ENCODE results near the gene NUP98. TPM values are rescaled to one million over a fixed set of nuclear protein-coding genes. Genes with fewer than 3 reads are reported as not detected.
A peak's percentile ranks its signal among the peaks of the same experiment; 100 is the strongest.

NUP98 gene
- total RNA-seq, 2 experiments from 2014 or later, result 161 to 186 TPM

DNA sequence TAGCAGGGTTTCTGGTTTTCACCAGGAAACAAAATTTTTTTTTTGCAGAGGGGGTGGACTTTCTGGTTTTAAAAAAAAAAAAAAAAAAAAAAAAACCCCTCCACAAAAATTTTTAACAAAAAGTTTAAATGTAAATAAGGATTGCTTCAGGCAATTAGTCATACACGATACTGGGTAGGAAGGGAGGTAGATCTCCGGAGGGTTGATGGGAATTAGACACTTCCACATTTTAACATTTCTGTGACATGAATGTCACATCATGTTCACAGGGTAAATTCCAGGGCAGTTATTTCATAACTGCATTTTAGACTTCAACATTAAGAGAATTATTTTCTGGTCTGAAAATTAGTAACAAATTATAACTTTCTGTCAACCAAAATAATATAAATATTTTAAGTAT is 15.9 kb downstream of the NUP98 start:
- Mint-ChIP-seq H3K36me3 (ENCODE audit: low read depth) (peaks cover 74% of the 10 kb centered on the region), H3K27ac (peak overlapping the region; percentile 47), H3K4me3 (no peak overlapping the region), H3K9me3 (no peaks in the 10 kb centered on the region), H3K27me3 (no peaks in the 10 kb centered on the region), H3K4me1 (ENCODE audit: low read depth) (peaks cover 50% of the 10 kb centered on the region)
- H3K27ac ChIP-seq (ENCODE audit: low read depth in 1 of 2, low read length in 2 of 2), result no peak overlapping the region
- ChIA-PET POLR2A (interaction anchor here (1.4 kb wide), 1 partner anchor 291 kb away, joined by 4 read pairs; no protein-coding TSS in a partner anchor), CTCF (interaction anchor here (0.7 to 1.4 kb wide), 6 partner anchors 17 to 291 kb away, joined by 3 to 8 read pairs (median 4); partner anchors contain the start of genes PGAP2 and STIM1)
- peaks cover 50% of the 10 kb centered on the region for H3K36me3 ChIP-seq (ENCODE audit: insufficient read depth, low read length)
- intact Hi-C loops (cut with DNase I, micrococcal nuclease), result no loop called here
- peak in 2 of 14 experiments; percentile 51 to 61 for DNase-seq
- H3K4me1 ChIP-seq (ENCODE audit: insufficient read depth, low read length), result peaks cover 27% of the 10 kb centered on the region
- no peak for ATAC-seq (ENCODE audit: poor library complexity)
- TF ChIP-seq, protein P1, sequence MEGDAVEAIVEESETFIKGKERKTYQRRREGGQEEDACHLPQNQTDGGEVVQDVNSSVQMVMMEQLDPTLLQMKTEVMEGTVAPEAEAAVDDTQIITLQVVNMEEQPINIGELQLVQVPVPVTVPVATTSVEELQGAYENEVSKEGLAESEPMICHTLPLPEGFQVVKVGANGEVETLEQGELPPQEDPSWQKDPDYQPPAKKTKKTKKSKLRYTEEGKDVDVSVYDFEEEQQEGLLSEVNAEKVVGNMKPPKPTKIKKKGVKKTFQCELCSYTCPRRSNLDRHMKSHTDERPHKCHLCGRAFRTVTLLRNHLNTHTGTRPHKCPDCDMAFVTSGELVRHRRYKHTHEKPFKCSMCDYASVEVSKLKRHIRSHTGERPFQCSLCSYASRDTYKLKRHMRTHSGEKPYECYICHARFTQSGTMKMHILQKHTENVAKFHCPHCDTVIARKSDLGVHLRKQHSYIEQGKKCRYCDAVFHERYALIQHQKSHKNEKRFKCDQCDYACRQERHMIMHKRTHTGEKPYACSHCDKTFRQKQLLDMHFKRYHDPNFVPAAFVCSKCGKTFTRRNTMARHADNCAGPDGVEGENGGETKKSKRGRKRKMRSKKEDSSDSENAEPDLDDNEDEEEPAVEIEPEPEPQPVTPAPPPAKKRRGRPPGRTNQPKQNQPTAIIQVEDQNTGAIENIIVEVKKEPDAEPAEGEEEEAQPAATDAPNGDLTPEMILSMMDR (IDR thresholded peaks at IDR 0.05), result no peak
- H3K9me3 ChIP-seq (ENCODE audit: control insufficient read depth in 1 of 2, insufficient read depth in 1 of 2, low read length in 2 of 2), result no peaks in the 10 kb centered on the region
- H3K4me3 ChIP-seq (ENCODE audit: low read length), result no peak overlapping the region
- H3K27me3 ChIP-seq (ENCODE audit: control insufficient read depth in 1 of 2, insufficient read depth in 2 of 2, low read length in 2 of 2), result no peaks in the 10 kb centered on the region

GRCh38 chr11:3775736-3776406 is 21.5 kb downstream of the NUP98 start:
- POLR2A ChIA-PET, result interaction anchor here (0.6 kb wide), 1 partner anchor 81 kb away, joined by 3 read pairs; no protein-coding TSS in a partner anchor
- H3K36me3 ChIP-seq (ENCODE audit: insufficient read depth, low read length), result peaks cover 91% of the 10 kb centered on the region
- TF ChIP-seq, protein P1 (IDR thresholded peaks at IDR 0.05), result no peak
- Mint-ChIP-seq H3K9me3 (no peaks in the 10 kb centered on the region), H3K27me3 (no peaks in the 10 kb centered on the region), H3K4me3 (no peak overlapping the region), H3K27ac (no peak overlapping the region), H3K4me1 (ENCODE audit: low read depth) (no peaks in the 10 kb centered on the region), H3K36me3 (ENCODE audit: low read depth) (peaks cover 94% of the 10 kb centered on the region)
- no peak for DNase-seq
- H3K4me1 ChIP-seq (ENCODE audit: insufficient read depth, low read length), result no peaks in the 10 kb centered on the region
- CTCF ChIA-PET, result interaction anchor here (1.9 kb wide), 1 partner anchor 32 kb away, joined by 8 read pairs; the partner anchor contains the start of gene PGAP2
- intact Hi-C loops (cut with DNase I, micrococcal nuclease), result no loop called here
- H3K9me3 ChIP-seq (ENCODE audit: control insufficient read depth in 1 of 2, insufficient read depth in 1 of 2, low read length in 2 of 2), result no peaks in the 10 kb centered on the region
- H3K27me3 ChIP-seq (ENCODE audit: control insufficient read depth in 1 of 2, insufficient read depth in 2 of 2, low read length in 2 of 2), result no peaks in the 10 kb centered on the region
- H3K4me3 ChIP-seq (ENCODE audit: low read length), result no peak overlapping the region
- no peak for ATAC-seq (ENCODE audit: poor library complexity)
- no peak overlapping the region for H3K27ac ChIP-seq (ENCODE audit: low read depth in 1 of 2, low read length in 2 of 2)

DNA sequence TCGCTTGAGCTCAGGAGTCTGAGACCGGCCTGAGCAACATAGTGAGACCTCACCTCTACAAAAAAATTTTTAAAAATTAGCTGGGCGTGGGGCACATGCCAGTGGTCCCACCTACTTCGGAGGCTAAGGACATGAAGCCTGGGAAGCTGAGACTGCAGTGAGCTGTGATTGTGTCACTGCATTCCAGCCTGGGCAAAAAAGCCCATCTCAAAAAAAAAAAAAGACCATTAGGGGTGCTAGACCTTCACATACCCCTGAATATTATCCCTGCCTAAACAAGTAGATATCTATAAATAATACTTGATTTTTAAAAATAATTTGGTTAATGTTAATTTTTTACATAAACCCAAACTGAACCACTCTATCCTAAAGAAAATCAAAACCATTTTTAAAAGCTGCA is 24.2 kb downstream of the NUP98 start:
- Histone ChIP-seq H3K9me3 (ENCODE audit: control insufficient read depth in 1 of 2, insufficient read depth in 1 of 2, low read length in 2 of 2) (no peaks in the 10 kb centered on the region), H3K27ac (ENCODE audit: low read depth in 1 of 2, low read length in 2 of 2) (no peak overlapping the region), H3K4me1 (ENCODE audit: insufficient read depth, low read length) (no peaks in the 10 kb centered on the region), H3K4me3 (ENCODE audit: low read length) (no peak overlapping the region), H3K36me3 (ENCODE audit: insufficient read depth, low read length) (peaks cover 92% of the 10 kb centered on the region), H3K27me3 (ENCODE audit: control insufficient read depth in 1 of 2, insufficient read depth in 2 of 2, low read length in 2 of 2) (no peaks in the 10 kb centered on the region)
- peaks cover 93% of the 10 kb centered on the region for H3K36me3 Mint-ChIP-seq (ENCODE audit: low read depth)
- no peak overlapping the region for H3K27ac Mint-ChIP-seq
- H3K4me3 Mint-ChIP-seq, result no peak overlapping the region
- DNase-seq (no peak), ATAC-seq (ENCODE audit: poor library complexity) (no peak)
- POLR2A ChIA-PET, result interaction anchor here (0.7 kb wide), 1 partner anchor 68 kb away, joined by 3 read pairs; no protein-coding TSS in a partner anchor
- H3K4me1 Mint-ChIP-seq (ENCODE audit: low read depth), result no peaks in the 10 kb centered on the region
- CTCF ChIA-PET, result interaction anchor here (1.7 kb wide), 1 partner anchor 35 kb away, joined by 5 read pairs; no protein-coding TSS in a partner anchor
- no peaks in the 10 kb centered on the region for H3K9me3 Mint-ChIP-seq
- TF ChIP-seq, protein P1 (IDR thresholded peaks at IDR 0.05), result no peak
- H3K27me3 Mint-ChIP-seq, result no peaks in the 10 kb centered on the region
- intact Hi-C loops (cut with DNase I, micrococcal nuclease), result loop anchor here in 1 of 2 experiments (5.0 kb wide), 1 partner anchor 34 kb away; the partner anchor contains the start of gene PGAP2

Data from CD4-positive, alpha-beta T cell (primary cell).